Measurements from ENCODE around the gene DRP2.
"Not testable (repeated sequence)": the region's sequence is repeated elsewhere in the genome, so short reads cannot be mapped to it uniquely, and the experiment has no call there.

The DRP2 gene

GRCh38 chrX:101232316-101232715, 12.7 kb downstream of the DRP2 start:
- no peak for DNase-seq (ENCODE audit: low spot score)

- DNase-seq (ENCODE audit: low spot score): no peak
Observed at GRCh38 chrX:101237041-101237440, 17.5 kb downstream of the DRP2 start.

- DNase-seq (ENCODE audit: low spot score): no peak
Observed at GRCh38 chrX:101241531-101241930, 21.9 kb downstream of the DRP2 start.

- no peak for DNase-seq (ENCODE audit: low spot score)
Observed at GRCh38 chrX:101252634-101253033, 33.0 kb downstream of the DRP2 start.

- DNase-seq (ENCODE audit: low spot score): no peak
Observed at GRCh38 chrX:101257448-101258258, 38.1 kb downstream of the DRP2 start.

GRCh38 chrX:101258259-101258581, 38.6 kb downstream of the DRP2 start:
- DNase-seq (ENCODE audit: low spot score): no peak

GRCh38 chrX:101260435-101260834, 40.8 kb downstream of the DRP2 start:
- peak; percentile 14 for DNase-seq (ENCODE audit: low spot score)

- no peak for DNase-seq (ENCODE audit: low spot score)
Observed at GRCh38 chrX:101262590-101262989, 43.0 kb downstream of the DRP2 start.

- DNase-seq (ENCODE audit: low spot score): no peak
Observed at GRCh38 chrX:101263766-101264165, 44.2 kb downstream of the DRP2 start.

GRCh38 chrX:101265869-101266428, 46.4 kb downstream of the DRP2 start:
- peak; percentile 42 for DNase-seq (ENCODE audit: low spot score)

- no peak for DNase-seq (ENCODE audit: low spot score)
Observed at GRCh38 chrX:101274198-101274597, 54.6 kb downstream of the DRP2 start.

- DNase-seq (ENCODE audit: low spot score): no peak
Observed at GRCh38 chrX:101276238-101276637, 56.7 kb downstream of the DRP2 start.

- peak; percentile 21 for DNase-seq (ENCODE audit: low spot score)
Observed at GRCh38 chrX:101287402-101287801, 67.8 kb downstream of the DRP2 start.

- no peak for DNase-seq (ENCODE audit: low spot score)
Observed at GRCh38 chrX:101290957-101291603, 71.5 kb downstream of the DRP2 start, which contains the start of gene TAF7L. TAF7L (minus strand) TSS chrX:101291334; CDS start chrX:101287543, 3,791 bp downstream.

GRCh38 chrX:101295603-101296002, 76.0 kb downstream of the DRP2 start:
- DNase-seq (ENCODE audit: low spot score): not testable (repeated sequence)

- no peak for DNase-seq (ENCODE audit: low spot score)
Observed at GRCh38 chrX:101303790-101304189, 84.2 kb downstream of the DRP2 start.
